H1 (cell line): ENCODE data around the gene LPAR2. TPM values are rescaled to one million over a fixed set of nuclear protein-coding genes. Genes with fewer than 3 reads are reported as not detected.
A peak's percentile ranks its signal among the peaks of the same experiment; 100 is the strongest.
"Not testable (repeated sequence)": the region's sequence is repeated elsewhere in the genome, so short reads cannot be mapped to it uniquely, and the experiment has no call there.

Experiments
- CTCF ChIA-PET: fragments of 300-600 bp; sonication (Branson Sonifier 250); formaldehyde crosslinking; loops from one replicate; lab custom pipeline; 2021; ENCODE audit not compliant: partially characterized antibody; lab: Charles Lee
- POLR2A ChIA-PET: fragments of 300-600 bp; sonication (Branson Sonifier 250); formaldehyde crosslinking; loops from one replicate; lab custom pipeline; 2021; ENCODE audit warnings: inconsistent platforms; ENCODE audit not compliant: partially characterized antibody; lab: Charles Lee
- DNase-seq, 2 experiments: peaks; one replicate each; pipeline versions ENCODE4 v3.0.0 to v3.0.0-alpha.2; 2010 to 2022; ENCODE audit warnings: low spot score in 2 of 2, low read depth in 1 of 2, mixed read lengths in 1 of 2
- FAIRE-seq: peaks from 2 replicates; lab custom pipeline; 2011; peaks lifted over from hg19 to GRCh38; lab: Jason Lieb, UNC
- H2AFZ ChIP-seq: 2 replicates; pipeline ENCODE4 v1.8.1; 2012; ENCODE audit warnings: low read length, inconsistent platforms
- H2AK5ac ChIP-seq: 2 replicates; pipeline ENCODE4 v1.6.1; 2013; ENCODE audit warnings: low read depth, low read length
- H2BK120ac ChIP-seq: replicated peaks from 2 replicates; pipeline ENCODE3; 2013; ENCODE audit warnings: low read depth, low read length, inconsistent platforms
- H2BK12ac ChIP-seq: 2 replicates; pipeline ENCODE4 v1.6.1; 2013; ENCODE audit warnings: low read depth, low read length
- H2BK15ac ChIP-seq: 2 replicates; pipeline ENCODE4 v1.6.1; 2013; ENCODE audit warnings: low read length
- H2BK20ac ChIP-seq: 2 replicates; pipeline ENCODE4 v1.6.1; 2013; ENCODE audit warnings: low read length
- H2BK5ac ChIP-seq: 2 replicates; pipeline ENCODE4 v1.6.1; 2013; ENCODE audit warnings: low read depth, low read length
- H3K14ac ChIP-seq: 2 replicates; pipeline ENCODE4 v1.6.1; 2013; ENCODE audit warnings: inconsistent platforms; ENCODE audit not compliant: insufficient read length
- H3K18ac ChIP-seq: 2 replicates; pipeline ENCODE4 v1.6.1; 2013; ENCODE audit warnings: low read length; ENCODE audit errors: extremely low read depth
- H3K23ac ChIP-seq: 2 replicates; pipeline ENCODE4 v1.6.1; 2013; ENCODE audit warnings: inconsistent platforms; ENCODE audit not compliant: insufficient read length
- H3K23me2 ChIP-seq: 2 replicates; pipeline ENCODE4 v1.6.1; 2013; ENCODE audit warnings: low read depth, low read length
- H3K27ac ChIP-seq: 2 replicates; pipeline ENCODE4 v1.6.1; 2011; ENCODE audit warnings: low read depth, low read length, inconsistent platforms
- H3K27me3 ChIP-seq, 4 experiments: replicated peaks in 1 of 4; 1 replicate in 1 of 4; 2 replicates in 3 of 4; pipeline versions ENCODE4 v1.6.1 to v1.8.1; 2011 to 2013; ENCODE audit warnings: low read length in 3 of 4, mild to moderate bottlenecking in 3 of 4, inconsistent platforms in 2 of 4, mixed read lengths in 2 of 4, moderate library complexity in 1 of 4; ENCODE audit not compliant: control insufficient read depth in 3 of 4, insufficient read depth in 3 of 4; ENCODE audit errors: extremely low read depth in 1 of 4
- H3K36me3 ChIP-seq, 4 experiments: 2 replicates each; pipeline versions ENCODE4 v1.6.1 to v1.8.1; 2011 to 2013; ENCODE audit warnings: mild to moderate bottlenecking in 4 of 4, low read length in 3 of 4, moderate library complexity in 2 of 4, control low read depth in 1 of 4, inconsistent platforms in 1 of 4; ENCODE audit not compliant: insufficient read depth in 4 of 4, control insufficient read depth in 2 of 4
- H3K4ac ChIP-seq: replicated peaks from 2 replicates; pipeline ENCODE3; 2013; ENCODE audit warnings: low read length, low read depth, mixed read lengths, inconsistent platforms; ENCODE audit not compliant: insufficient read length
- H3K4me1 ChIP-seq, 4 experiments: replicated peaks in 1 of 4; 1 replicate in 1 of 4; 2 replicates in 3 of 4; pipeline versions ENCODE4 v1.6.1 to v1.8.1; 2011 to 2013; ENCODE audit warnings: low read length in 3 of 4, inconsistent platforms in 2 of 4, mixed read lengths in 1 of 4; ENCODE audit not compliant: insufficient read depth in 4 of 4, control insufficient read depth in 3 of 4
- H3K4me2 ChIP-seq, 2 experiments: 2 replicates each; pipeline versions ENCODE4 v1.6.1 to v1.8.1; 2011 to 2013; ENCODE audit warnings: low read depth in 2 of 2, low read length in 2 of 2, control low read depth in 1 of 2, inconsistent platforms in 1 of 2, mild to moderate bottlenecking in 1 of 2; ENCODE audit not compliant: insufficient read depth in 1 of 2
- H3K4me3 ChIP-seq, 4 experiments: fragments of 200-600, 300-600 bp in 1 of 4; sonication (generic), shearing (Covaris generic), sonication (Bioruptor Twin) in 1 of 4; 2 replicates each; pipeline versions ENCODE4 v1.5.1 to v1.8.1; 2011 to 2016; ENCODE audit warnings: low read length in 4 of 4, low read depth in 3 of 4, control low read depth in 2 of 4, inconsistent platforms in 2 of 4, mild to moderate bottlenecking in 2 of 4, mixed read lengths in 1 of 4, moderate library complexity in 1 of 4; ENCODE audit not compliant: insufficient read depth in 2 of 4; ENCODE audit errors: extremely low read depth in 1 of 4
- H3K56ac ChIP-seq: replicated peaks from 2 replicates; pipeline ENCODE3; 2013; ENCODE audit warnings: low read depth, mild to moderate bottlenecking, mixed read lengths, low read length, inconsistent platforms; ENCODE audit not compliant: insufficient read length
- H3K79me1 ChIP-seq: 2 replicates; pipeline ENCODE4 v1.6.1; 2013; ENCODE audit warnings: low read depth, low read length, control low read depth
- H3K79me2 ChIP-seq, 2 experiments: 2 replicates each; pipeline versions ENCODE4 v1.6.1 to v1.8.1; 2012 to 2013; ENCODE audit warnings: low read length in 2 of 2, mild to moderate bottlenecking in 2 of 2, inconsistent platforms in 1 of 2; ENCODE audit not compliant: insufficient read depth in 2 of 2, control insufficient read depth in 1 of 2
- H3K9ac ChIP-seq, 4 experiments: replicated peaks in 1 of 4; 1 replicate in 1 of 4; 2 replicates in 3 of 4; pipeline versions ENCODE4 v1.6.1 to v1.8.1; 2011 to 2013; ENCODE audit warnings: low read depth in 3 of 4, low read length in 3 of 4, control low read depth in 2 of 4, mild to moderate bottlenecking in 2 of 4, moderate library complexity in 2 of 4, inconsistent platforms in 1 of 4; ENCODE audit errors: extremely low read depth in 1 of 4
- H3K9me3 ChIP-seq, 2 experiments: 2 replicates each; pipeline versions ENCODE4 v1.6.1 to v1.8.1; 2012 to 2013; ENCODE audit warnings: mild to moderate bottlenecking in 2 of 2, moderate library complexity in 2 of 2, control low read depth in 1 of 2, inconsistent platforms in 1 of 2, low read depth in 1 of 2, low read length in 1 of 2, mixed read lengths in 1 of 2; ENCODE audit not compliant: insufficient read depth in 2 of 2
- H4K20me1 ChIP-seq, 2 experiments: replicated peaks in 1 of 2; 2 replicates each; pipeline versions ENCODE3 to v1.8.1; 2011 to 2013; ENCODE audit warnings: inconsistent platforms in 2 of 2, low read length in 2 of 2, mild to moderate bottlenecking in 1 of 2; ENCODE audit not compliant: insufficient read depth in 2 of 2, control insufficient read depth in 1 of 2
- H4K5ac ChIP-seq: 2 replicates; pipeline ENCODE4 v1.6.1; 2013; ENCODE audit warnings: low read length, low read depth, mixed read lengths, inconsistent platforms; ENCODE audit not compliant: insufficient read length
- H4K8ac ChIP-seq: 2 replicates; pipeline ENCODE4 v1.8.0; 2013; ENCODE audit warnings: mild to moderate bottlenecking, moderate library complexity, low read length, inconsistent platforms; ENCODE audit not compliant: insufficient read depth; ENCODE audit errors: extremely low read depth
- H4K91ac ChIP-seq: replicated peaks from 2 replicates; pipeline ENCODE3; 2013; ENCODE audit warnings: low read length, mixed read lengths, inconsistent platforms; ENCODE audit not compliant: insufficient read length
- WGBS, 2 experiments: shearing (Covaris generic) in 1 of 2; methylation state at CpG; one replicate each; pipeline versions ENCODE4 v1.1.6 to v1.1.7; 2013 to 2015; ENCODE audit warnings: low lambda C conversion rate in 2 of 2, mixed read lengths in 2 of 2, inconsistent platforms in 1 of 2, low coverage in 1 of 2, missing lambda C conversion rate in 1 of 2; ENCODE audit not compliant: insufficient replicate concordance in 2 of 2, insufficient coverage in 1 of 2, insufficient read length in 1 of 2; ENCODE audit errors: extremely low coverage in 1 of 2, missing lambda C conversion rate in 1 of 2; 5-methylcytosine and 5-hydroxymethylcytosine counted together
- polyA plus RNA-seq, 7 experiments: library from polyadenylated mRNA; depleted of rRNA in 3 of 7; stranded (reverse) in 5 of 7; unstranded in 2 of 7; fragments of >200 nt in 5 of 7; fragments of 200-250 nt in 2 of 7; gene quantifications; 1 replicate in 5 of 7; 2 replicates in 1 of 7; 4 replicates in 1 of 7; pipeline versions ENCODE4 v1.2.1 to v1.2.3, GENCODE V29; 2011 to 2013; ENCODE audit warnings: missing spikeins in 2 of 7, mixed read lengths in 2 of 7
- total RNA-seq: library from RNA; stranded (reverse); fragmentation: NEBNext Ultra II Directional; extraction: Animal tissue kit (Norgen Biotek cat#: 25700); gene quantifications from 2 replicates; pipeline ENCODE4 v1.2.1, GENCODE V29; 2021

Gene LPAR2
- total and polyA plus RNA-seq, 2 of the 8 experiments (the other 6 are each of a cell fraction or from before 2014, with no cell fraction given): 47.6 to 70.2 TPM

GRCh38 chr19:19598728-19599451, 29.1 kb downstream of the LPAR2 start:
- H2BK15ac ChIP-seq, FAIRE-seq, H3K56ac ChIP-seq: not testable (repeated sequence)

More at GRCh38 chr19:19598728-19599451, 29.1 kb downstream of the LPAR2 start:
- H2AFZ ChIP-seq, H4K20me1 ChIP-seq, H3K14ac ChIP-seq, H3K79me1 ChIP-seq, H3K18ac ChIP-seq, H3K27ac ChIP-seq, POLR2A ChIA-PET, H4K5ac ChIP-seq, H2BK120ac ChIP-seq, H3K4me2 ChIP-seq, H3K23ac ChIP-seq, H3K4me3 ChIP-seq, H3K23me2 ChIP-seq, H3K9ac ChIP-seq, H3K4ac ChIP-seq, H3K36me3 ChIP-seq, DNase-seq, H3K79me2 ChIP-seq, H3K27me3 ChIP-seq, H4K91ac ChIP-seq, H2BK20ac ChIP-seq, H4K8ac ChIP-seq, CTCF ChIA-PET, H2BK12ac ChIP-seq, H2BK5ac ChIP-seq, H3K9me3 ChIP-seq: not testable (repeated sequence)
- Histone ChIP-seq H3K4me1 (peaks cover 2 to 11% (median 4%) of the 10 kb centered on the region in 4 experiments; a peak in 6 of 7 replicates), H2AK5ac (0 out of 2 replicates have a peak overlapping the region, but pooled peaks have one; percentile 53)
- 95% methylated on average over 19 of the region's 20 CpGs; no CpG with 5 or more reads in 1 of the 2 experiments for WGBS, 2 experiments
